Hematopoietic multipotent progenitor cell (in vitro differentiated cells): ENCODE results near the gene USB1. TPM values are rescaled to one million over a fixed set of nuclear protein-coding genes. Genes with fewer than 3 reads are reported as not detected.
A peak's percentile ranks its signal among the peaks of the same experiment; 100 is the strongest.

ENCODE experiments used
- DNase-seq, 3 donors: peaks; one replicate each; pipeline ENCODE4 v3.0.0-alpha.2; 2011 to 2015; ENCODE audit warnings: low read depth in 2 of 3, low spot score in 2 of 3
- total RNA-seq: library from RNA; depleted of rRNA; stranded (reverse); fragments of >200 nt; gene quantifications from one replicate; pipeline ENCODE4 v1.2.3, GENCODE V29; 2012

Gene USB1
- total RNA-seq, 1 donor: 33.7 TPM

- DNase-seq: no peak
Measured at GRCh38 chr16:58013201-58013956, 12.2 kb downstream of the USB1 start.

DNA sequence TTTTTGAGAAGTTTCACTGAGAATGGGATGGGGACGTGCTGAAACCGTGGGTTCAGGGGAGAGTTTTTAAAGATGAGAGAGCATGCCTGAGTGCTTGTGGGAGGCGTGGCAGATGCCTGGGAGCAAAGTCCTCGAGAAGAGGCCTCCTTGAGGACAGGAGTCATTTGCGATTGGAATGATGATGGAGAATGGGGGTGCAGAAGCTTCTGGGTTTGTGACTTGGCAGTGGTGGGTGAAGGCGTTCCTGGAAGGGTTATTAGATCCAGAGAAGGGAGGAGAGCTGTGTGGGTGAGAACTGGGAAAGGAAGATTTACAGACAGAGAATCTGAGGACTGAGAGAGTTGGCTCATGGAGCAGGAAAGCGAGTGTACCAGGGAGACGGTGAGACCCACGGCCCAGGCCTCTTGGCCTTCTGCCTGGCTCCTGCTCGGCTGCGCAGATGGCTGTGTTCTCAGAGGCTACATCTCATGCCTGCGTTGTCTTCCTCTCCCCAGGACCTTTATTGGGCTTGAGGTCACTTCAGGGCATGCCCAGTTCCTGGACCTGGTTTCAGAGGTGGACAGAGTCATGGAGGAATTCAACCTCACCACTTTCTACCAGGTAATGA, 15.7 kb downstream of the USB1 start:
- no peak for DNase-seq

GRCh38 chr16:58018803-58019202, 17.6 kb downstream of the USB1 start:
- DNase-seq: no peak

DNA sequence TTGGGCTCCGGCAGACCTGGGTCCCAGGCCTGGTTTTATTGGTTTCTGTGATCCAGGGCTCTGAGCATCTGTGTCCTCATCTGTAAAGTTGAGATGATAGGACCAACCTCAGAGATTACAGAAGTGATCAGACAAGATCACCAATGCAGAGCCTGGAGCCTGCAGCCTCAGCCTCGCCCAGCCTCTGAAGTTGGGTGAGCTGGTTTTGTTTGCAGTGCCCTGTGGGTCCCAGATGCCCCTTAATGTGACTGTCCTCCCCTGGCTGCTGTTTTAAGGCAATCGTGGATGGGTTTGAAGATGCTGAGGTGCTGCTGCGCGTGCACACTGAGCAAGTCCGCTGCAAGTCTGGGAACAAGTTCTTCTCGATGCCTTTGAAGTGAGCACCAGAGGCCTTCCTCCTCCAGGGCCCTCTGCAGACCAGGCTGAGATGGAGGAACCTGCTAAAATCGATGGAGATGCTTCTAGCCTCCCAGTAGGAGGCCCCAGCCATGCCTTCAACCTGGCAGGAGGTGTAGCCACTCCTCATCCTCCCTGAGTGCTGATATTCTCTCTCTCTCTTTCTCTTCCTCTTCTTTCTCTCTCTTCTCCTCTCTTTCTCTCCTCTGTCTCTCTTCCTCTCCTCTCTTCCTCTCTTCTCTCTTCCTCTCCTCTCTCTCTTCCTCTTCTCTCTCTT, 18.8 kb downstream of the USB1 start:
- no peak for DNase-seq

- peak; percentile 41 to 72 (median 54) for DNase-seq
Measured at GRCh38 chr16:58020628-58021521, 19.7 kb downstream of the USB1 start.

GRCh38 chr16:58021661-58022551, 20.7 kb downstream of the USB1 start:
- DNase-seq: no peak

DNA sequence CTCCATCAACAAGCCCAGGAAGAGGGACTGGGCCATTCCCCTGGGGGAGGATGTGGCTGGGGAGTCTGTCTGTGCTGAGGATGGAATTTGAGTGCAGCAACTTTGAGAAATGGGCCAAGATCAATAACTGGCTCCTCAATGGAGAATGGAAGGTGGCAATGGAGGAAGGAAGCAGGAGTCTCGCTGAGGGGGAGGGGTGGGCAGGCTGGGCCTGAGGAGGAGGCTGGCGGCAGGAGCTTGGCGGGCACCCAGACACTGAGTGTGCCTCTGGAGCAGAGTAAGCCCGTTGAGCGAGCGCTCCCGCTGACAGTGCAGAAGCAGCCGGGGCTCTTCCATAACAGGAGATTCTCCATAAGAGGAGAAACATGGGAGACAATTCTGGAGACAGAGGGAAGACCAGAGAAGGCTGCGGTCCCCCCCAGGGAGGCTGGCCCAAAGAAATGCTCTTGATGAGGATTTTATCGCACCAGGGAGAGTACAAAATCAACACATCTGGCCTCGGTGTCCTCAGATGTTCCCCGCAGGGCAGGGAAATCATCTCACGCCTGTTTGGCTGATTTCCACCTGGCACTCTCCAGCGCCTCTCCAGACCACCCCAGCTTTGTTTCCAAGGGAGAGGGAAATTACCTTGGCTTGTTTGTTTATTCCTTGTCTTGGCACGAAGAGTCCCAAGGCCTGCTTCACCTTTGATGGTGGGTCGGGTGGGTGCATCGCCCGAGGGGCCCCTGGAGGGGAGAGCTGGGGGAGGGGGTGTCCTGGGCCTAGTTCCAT, 21.6 kb downstream of the USB1 start:
- DNase-seq: no peak

DNA sequence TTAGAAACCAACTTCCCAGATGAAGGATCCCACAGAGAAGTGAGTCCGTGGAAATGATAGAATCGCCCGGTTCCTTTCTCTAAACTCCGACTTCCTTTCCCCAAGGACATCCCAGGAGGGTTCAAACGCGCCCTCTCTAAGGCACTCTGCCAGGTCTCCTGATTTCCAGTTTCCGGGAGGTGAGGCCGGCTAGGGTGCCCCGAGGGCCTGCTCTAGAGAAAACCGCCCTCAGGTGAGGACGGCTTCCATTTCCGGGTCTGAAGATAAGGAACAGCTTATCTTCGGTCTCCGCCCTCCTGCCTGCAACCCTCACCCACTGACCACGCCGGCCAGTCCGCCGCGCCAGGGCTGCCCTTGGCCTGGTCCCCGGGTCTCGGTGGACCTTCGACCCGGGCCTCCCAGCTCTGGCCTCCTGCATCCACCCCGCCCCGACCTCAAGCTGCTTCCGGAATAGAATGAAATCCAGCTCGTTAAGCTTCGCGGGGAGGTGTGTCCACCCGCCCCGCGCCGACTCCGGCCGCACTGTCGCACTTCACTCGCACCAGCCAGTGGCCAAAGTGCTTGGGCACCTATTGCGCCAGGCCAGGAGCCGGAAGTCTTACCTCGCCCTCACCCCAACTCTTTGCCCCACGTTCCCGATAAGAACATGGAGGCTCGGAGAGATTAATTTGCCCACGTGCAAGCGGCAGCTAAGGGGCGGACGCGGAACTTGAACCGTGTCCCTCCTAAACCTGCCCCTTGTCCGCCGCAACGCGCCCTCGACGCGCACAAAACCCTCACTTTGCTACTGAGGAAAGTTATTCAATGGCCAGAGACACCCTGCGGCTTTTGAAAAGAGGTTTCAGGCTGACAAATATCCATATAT, 23.5 kb downstream of the USB1 start:
- peak in 1 of 3 donors; percentile 20 for DNase-seq

DNA sequence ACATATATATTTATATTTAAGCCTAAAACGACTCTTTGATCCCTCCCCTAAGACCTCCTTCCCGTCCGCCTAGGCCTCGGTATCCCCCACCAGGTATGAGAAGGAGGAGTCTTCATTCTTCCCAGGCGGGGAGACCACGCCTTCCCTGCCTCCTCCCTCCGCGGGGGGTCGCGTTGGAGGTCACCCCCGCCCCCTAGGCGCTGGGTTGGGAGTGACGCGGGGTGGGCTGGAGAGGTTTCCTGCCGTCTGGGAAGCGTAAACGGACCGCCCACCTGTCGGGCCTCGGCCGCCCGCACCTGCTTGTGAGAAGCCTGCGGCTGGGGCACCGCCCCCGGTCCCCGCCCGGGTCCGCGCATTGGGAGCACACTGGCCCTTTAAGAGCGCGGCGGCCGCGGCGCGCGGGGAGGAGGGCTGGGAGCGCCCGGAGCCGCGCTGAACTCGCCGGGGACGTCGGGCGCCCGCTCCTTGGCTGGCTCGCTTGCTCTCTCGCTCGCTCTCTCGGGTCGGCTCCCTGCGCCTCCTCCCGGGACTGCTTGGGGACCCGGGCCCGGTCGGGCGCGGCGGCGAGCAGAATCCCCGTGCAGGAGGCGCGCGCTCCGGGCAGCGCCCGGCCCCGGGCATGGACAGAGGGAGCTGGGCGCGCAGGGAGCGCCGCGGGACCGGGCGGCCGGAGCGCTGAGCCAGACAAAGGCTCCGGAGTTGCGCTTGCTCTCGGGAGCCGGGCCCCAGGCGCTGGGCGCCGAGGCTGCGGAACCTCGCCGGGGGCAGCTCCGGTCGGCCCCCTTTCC, 24.3 kb downstream of the USB1 start, which contains the start of gene MMP15:
TSS of gene MMP15 (plus strand) at position 404 of the 788 bp plus-strand sequence. CDS start 597 bp downstream, outside the sequence.
- peak in 2 of 3 donors; percentile 39 to 50 for DNase-seq

DNA sequence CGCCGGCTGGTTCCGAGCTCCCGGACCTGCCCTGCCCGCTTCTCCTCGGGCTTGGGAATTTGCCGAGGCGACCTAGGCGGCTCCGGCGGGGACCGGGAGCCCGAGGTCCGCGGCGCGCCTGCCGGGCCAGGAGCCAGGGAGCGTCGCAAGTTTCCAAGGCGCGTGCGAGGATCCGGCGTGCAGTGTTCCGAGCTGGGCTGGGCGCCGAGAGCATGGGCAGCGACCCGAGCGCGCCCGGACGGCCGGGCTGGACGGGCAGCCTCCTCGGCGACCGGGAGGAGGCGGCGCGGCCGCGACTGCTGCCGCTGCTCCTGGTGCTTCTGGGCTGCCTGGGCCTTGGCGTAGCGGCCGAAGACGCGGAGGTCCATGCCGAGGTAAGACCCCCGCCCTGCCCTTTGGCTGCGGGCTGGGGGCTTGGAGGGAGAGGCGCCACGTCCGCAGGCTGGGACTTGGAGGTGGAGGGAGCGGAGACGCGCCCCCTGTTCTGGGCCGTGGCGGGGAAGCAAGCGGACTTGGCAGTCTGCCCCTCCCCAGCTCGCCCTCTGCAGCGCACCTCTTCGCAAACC, 25.0 kb downstream of the USB1 start:
- DNase-seq: peak in 1 of 3 donors; percentile 39

DNA sequence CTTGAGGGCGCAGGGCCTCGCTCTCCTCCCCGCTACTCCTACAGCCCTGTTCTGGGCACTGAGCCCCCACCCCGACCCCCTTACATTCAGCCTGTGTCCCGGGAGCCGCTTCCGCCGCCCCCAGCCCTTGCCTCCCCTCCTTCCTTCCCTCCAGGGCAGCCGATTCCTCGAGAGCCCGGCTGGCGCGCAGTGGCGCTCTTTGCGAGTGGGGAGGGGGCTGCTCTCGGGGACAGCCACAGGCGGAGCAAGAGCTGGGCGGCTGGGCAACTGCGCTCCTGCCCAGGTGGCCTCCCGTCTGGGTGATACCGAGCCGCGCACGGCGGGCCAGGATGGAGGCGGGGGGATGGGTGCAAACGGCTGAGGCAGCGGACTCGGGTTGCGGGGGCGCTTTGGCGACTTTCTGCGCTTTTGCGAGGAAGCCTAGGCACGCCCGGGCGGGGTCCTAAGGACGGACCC, 25.5 kb downstream of the USB1 start:
- DNase-seq: no peak

DNA sequence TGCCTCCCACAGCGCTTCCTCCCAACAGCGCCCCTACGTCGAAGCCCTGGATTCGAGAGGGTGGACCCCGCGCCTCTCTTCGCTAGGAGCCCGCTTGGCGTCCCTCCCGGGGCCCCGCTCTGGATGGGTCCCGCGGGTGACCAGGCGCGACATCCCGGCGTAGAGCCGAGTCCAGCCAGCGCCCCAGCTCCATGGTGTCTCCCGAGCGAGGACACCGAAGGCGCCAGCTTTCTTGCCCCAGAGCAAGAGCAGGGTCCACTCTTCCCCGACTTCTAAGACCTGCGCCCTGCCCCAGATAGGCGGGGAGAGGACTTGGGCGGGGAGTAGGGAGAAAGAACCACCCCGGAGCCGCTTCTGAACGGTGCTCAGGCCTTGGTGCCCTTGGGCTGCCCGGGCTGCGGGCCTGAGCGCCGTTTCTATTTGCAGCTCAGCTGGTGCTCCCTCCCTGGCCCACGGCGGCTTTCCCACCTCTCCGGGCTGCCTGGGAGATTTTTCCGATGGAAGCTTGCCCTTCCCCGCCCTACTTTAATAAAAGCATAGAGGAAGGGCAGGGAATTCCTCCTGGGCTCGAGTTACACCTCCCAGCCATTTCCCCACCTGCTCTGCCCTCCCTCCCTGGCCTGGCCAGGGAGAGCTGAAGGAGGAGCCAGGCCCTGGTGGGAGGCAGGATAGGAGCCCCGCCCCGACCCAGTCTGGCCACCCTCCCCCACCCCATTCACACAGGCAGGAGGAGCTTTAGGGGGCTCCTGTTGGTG, 26.1 kb downstream of the USB1 start:
- DNase-seq: no peak

- no peak for DNase-seq
Measured at GRCh38 chr16:58027916-58028455, 26.8 kb downstream of the USB1 start.

DNA sequence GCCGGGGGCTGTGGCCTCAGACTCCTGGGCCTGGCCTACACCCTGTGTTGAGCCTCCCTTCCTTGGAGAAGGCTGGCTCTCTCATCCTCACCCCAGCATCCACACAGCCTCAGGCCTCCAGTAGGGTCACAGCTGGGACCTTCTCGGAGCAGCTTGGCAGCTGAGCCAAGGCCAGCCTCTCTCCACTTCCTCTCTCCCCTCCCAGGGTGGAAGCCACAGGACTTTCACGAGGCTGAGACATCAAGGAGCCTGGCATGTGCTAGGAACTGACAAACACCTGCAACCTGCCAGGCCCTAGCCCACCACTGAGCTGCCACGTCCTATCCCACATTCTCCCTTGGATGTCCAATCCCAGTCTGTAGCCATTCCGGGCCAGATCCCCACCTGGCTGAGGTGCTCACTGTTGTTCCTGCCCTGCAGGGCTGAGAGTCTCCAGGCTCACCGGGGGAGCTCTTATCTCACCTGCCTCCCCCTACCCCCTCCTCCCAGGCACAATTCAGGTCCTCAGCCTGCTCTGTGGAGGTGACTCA, 27.4 kb downstream of the USB1 start:
- peak in 1 of 3 donors; percentile 24 for DNase-seq

GRCh38 chr16:58029410-58029809, 28.2 kb downstream of the USB1 start:
- no peak for DNase-seq
